HPDE6-E6E7 (cell line): ENCODE data around the gene CDHR2.

Experiments used
- DNase-seq: peaks from one replicate; pipeline ENCODE4 v3.0.0; 2011; ENCODE audit warnings: missing footprints; ENCODE audit errors: extremely low spot score

Gene CDHR2

GRCh38 chr5:176638437-176638836, 89.3 kb downstream of the CDHR2 start:
- DNase-seq = no peak

GRCh38 chr5:176639208-176639607, 90.1 kb downstream of the CDHR2 start:
- DNase-seq = no peak

- DNase-seq = no peak
Observed at GRCh38 chr5:176639981-176640380, 90.8 kb downstream of the CDHR2 start.

- DNase-seq = no peak
Observed at GRCh38 chr5:176640616-176641015, 91.5 kb downstream of the CDHR2 start.

- no peak for DNase-seq
Observed at GRCh38 chr5:176642675-176643490, 93.7 kb downstream of the CDHR2 start.

GRCh38 chr5:176643491-176644219, 94.5 kb downstream of the CDHR2 start:
- DNase-seq = no peak

GRCh38 chr5:176644294-176644693, 95.2 kb downstream of the CDHR2 start:
- no peak for DNase-seq

GRCh38 chr5:176644878-176645670, 95.9 kb downstream of the CDHR2 start:
- DNase-seq = no peak
